HL-60/S4 treated with retinoic acid at 250 ng/mL for 4 days and 3 days (cell line): Measurements from ENCODE around the gene RNF41.
"Not testable (repeated sequence)": the region's sequence is repeated elsewhere in the genome, so short reads cannot be mapped to it uniquely, and the experiment has no call there.

Experiments
- in situ Hi-C: fragments of 300-500 bp; cut with MboI; formaldehyde crosslinking; loops from 2 replicates; pipeline ENCODE4 v1.7.0; 2022; ENCODE audit warnings: low sequenced_read_pairs

Gene RNF41

DNA sequence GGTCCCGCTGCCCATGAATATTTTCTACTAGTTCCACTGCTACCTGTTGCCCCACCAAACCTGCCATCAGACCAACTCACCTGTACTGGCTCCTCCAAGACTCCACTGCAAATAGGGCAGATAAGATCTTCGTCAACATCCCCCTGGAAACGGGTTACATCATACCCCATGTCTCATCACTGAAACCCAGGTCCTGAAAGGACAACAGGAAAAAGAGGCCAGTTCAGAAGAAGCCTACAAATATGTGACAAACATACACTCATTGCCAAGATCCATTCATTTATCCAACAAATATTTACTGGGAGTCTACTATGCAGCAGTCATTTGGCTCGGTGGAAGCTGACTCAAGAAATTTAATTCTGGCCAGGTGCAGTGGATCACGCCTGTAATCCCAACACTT lies 7.8 kb downstream of the RNF41 start:
- in situ Hi-C loops: no loop called here

DNA sequence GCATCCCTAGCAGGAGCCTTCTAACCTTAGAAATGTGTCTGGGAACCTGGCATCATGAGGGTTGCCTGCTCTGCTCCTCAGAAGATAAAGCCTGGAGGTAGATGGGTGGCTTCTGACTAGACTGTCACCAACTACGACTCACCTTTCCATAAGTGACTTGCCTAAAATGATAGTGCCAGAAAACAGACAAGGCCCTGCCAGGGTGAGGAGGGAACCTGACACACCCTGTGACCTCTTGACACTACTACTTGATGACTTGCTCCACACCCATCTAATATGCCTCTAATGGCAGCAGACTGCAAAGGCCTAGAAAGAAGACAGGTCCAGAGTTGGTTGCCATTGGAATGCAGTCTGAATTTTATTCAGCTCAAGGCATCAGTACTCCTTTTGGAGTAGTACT lies 9.4 kb downstream of the RNF41 start:
- in situ Hi-C loops: no loop called here

DNA sequence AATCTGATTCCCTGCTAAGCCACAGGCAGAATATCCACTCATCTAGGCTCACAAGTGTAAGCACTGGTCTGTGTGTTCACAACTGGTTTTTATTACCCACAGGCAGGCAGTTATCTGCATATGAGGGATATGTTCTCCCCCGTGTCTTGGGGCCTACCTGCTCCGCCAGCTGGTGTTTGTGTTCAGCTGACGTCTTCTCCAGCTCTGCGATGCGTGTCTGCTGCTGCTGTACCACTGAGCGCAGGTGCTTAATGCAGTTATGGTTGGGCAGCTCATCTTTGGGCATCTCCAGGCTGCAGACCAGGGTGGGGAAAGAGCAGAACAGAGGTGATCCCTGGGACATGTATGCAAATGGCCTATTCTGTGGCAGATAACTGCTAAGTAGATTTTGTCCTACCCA lies 13.7 kb downstream of the RNF41 start:
- in situ Hi-C loops: no loop called here

DNA sequence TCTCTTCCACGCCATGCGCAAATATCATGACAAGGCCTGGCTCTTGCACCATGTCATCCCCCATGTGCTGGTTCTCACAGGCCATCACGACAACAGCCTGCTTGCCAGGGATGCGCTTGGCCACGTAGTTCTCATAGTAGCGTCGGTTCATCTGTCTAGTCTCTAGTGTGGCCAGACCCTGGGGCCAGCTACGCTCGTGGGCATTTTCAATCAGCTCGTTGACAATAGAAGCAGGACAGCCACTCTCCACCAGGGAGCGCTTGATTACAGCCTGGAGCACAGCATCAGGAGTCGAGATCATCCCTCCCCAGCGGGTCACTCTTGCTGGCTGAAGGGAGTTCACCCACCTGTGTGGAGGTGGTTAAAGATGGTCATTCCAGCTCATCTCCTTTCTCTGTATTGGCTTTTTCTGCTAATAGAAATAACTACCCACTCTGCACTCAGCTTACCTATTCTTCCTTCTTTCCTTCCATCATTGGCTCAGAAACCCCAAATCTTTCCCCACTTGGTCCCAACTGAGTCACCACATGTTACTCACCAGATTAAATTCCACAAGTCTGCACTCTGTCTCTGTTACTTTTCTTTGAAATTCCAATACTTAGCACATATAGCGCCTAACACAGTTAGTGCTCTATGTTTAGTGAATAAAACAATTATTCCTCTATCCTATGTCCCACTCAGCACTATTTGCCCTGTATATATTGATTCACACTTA lies 15.1 kb downstream of the RNF41 start:
- in situ Hi-C loops: no loop called here

DNA sequence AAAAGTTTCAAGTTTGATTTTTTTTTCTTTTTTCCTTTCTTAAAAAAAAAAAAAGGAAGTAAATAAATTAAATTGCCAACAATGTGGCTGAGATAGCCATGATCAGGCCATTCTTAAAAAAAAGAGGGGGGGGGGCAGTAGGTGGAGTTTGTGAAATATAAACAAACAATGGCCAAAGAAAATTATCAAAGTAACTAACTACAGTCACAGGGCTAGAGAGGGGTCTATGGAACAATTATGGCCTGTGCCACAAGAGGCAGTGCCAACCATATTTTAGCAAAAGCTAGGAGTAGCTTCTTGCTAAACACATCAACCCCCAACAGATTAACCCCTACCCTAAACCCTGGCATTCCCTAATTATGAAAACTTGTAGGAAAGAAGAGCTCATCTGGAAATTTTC lies 16.3 kb downstream of the RNF41 start:
- in situ Hi-C loops: no loop called here

DNA sequence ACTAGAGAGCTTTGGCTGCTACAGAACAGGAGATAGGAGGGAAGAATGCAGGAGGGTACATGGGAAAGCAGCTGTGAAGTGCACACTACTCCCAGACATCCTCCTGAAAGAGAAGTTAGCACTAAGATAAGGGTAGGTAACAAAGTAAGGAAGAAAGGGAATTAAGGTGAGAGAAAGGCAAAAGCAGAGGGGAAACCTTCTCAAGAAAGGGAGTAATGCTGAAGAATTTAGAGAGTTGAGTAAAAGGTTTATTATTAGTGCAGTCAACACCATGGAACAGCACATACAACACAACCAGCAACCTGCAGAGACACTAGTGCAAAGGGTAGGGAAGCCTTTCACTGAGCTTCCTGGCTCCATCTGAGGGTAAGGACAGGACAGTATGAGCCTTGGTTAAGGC lies 17.4 kb downstream of the RNF41 start:
- in situ Hi-C loops: no loop called here

DNA sequence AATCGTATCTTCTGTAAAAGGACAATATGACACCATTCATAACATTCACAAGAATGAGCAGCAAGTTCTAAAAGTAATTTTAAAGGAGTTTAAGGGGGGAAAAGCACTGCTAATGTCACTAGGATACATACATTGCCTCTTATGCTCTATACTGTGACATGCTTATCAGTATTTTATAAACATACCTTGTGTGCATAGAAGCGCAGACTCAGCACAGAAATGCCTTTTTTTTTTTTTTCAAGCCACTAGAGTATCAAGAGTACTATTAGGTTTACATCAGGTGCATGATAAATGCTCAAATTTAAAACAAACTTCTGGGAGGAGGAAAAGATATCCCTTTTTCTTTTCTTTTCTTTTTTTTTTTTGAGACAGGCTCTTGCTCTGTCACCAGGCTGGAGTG lies 18.9 kb downstream of the RNF41 start:
- in situ Hi-C loops: no loop called here

DNA sequence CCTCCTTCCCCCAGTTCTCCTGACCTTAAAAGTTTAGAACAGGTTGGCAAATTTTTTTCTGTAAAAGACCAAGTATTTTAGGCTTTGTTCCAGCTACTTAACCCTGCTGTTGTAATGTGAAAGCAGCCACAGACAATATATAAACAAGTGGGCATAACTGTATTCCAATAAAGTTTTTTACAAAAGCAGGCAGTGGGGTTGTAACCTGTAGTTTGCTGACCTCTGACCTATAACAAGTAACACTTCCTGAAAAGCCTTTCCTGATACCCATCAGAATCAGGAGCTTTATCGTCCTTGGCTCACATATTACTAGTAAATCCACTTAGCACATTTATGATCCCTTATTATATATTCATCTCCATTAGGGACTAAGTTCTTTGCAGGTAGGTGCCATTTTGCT lies 19.4 kb downstream of the RNF41 start:
- in situ Hi-C loops: no loop called here

DNA sequence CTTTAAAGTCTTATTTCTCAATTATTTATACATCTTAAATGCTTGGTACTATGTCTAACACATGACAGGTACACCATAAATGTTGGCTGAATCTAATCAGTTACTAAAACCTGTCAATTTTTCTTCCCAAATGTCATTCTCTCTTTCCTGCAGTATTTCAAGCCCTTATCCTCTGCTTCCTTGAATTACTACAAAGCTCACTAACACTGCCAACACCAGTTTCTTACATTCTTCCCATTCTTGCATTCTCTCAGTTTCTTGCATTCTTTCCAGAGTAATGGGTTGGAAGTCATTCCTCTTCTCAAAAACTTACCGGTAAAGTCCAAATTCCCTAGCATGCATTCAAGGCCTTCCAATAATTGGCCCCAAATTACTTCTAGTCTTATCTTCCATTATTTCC lies 22.9 kb downstream of the RNF41 start:
- in situ Hi-C loops: no loop called here

DNA sequence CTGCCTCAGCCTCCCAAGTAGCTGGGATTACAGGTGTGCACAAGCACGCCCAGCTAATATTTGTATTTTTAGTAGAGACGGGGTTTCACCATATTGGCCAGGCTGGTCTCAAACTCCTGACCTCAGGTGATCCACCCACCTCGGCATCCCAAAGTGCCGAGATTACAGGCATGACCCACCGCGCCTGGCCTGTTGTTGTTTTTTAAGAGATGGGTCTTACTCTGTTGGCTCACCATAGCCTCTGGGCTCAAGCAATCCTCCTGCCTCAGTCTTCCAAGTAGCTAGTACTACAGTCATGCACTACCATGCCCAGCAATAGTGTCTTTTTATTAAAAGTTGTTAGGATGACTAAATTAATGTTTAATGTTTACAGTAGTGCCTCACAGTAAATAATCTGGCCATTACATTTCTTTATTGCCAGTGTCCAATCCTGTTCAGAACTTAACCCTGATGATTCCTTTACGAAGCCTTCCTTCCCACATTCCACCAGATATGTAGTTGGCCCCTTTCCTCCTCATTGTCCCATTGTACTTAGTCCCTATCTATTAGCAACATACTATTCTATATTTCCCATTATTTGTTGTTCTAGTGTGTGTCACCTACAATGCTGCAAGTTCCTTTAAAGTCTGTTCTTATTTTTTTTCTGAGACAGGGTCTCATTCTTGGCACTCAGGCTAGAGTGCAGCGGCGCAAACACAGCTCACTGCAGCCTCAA lies 23.6 kb downstream of the RNF41 start:
- in situ Hi-C loops: no loop called here

DNA sequence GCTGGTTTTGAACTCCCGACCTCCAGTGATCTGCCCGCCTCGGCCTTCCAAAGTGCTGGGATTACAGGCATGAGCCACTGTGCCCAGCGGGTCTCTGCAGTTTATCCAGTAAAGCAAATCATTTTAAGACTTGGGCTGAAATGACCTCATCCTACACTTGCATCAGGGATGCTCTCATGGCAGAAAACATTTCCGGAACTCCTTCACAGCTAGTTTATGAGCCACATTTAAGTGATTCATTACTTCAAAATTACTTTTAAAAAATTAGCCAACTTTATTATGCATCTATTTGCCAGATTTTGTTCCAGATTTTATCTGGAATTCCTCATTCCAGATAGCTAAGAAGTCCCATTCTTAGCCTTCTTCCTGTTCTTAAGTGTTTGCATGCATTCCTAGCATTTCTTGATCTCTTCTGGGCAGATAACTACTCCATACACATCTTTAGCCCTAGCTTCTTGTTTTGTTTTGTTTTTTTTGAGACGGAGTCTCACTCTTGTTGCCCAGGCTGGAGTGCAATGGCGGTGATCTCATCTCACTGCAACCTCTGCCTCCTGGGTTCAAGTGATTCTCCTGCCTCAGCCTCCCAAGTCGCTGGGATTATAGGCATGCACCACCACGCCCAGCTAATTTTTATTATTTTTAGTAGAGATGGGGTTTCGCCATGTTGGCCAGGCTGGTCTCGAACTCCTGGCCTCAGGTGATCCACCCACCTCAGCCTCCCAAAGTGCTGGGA lies 24.7 kb downstream of the RNF41 start:
- in situ Hi-C loops: not testable (repeated sequence)

DNA sequence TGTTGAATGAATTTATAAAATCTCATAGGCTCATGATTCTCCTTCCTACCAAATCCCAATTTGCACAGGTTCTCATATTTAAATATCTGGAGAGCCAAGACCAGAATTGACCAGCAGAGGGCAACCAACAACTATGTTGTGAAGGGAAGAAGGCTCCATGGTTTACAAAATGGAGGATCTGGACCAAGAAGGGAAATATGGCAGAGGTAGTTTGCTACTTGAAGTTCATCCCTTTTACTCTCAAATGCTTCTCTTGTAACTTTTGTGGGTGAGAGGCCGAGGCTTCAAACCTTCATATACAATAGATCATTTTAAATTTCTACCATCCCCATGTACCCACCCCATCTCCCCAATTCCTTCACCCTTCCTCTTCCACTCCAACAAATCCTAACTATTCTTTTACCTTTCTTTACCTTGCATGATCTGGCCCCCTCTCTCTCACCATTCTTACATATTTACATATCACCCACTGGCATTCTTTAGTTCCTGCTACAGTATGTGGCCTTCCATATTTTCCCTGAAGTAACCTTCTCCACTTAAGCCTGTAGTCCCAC lies 28.6 kb downstream of the RNF41 start:
- in situ Hi-C loops: no loop called here

DNA sequence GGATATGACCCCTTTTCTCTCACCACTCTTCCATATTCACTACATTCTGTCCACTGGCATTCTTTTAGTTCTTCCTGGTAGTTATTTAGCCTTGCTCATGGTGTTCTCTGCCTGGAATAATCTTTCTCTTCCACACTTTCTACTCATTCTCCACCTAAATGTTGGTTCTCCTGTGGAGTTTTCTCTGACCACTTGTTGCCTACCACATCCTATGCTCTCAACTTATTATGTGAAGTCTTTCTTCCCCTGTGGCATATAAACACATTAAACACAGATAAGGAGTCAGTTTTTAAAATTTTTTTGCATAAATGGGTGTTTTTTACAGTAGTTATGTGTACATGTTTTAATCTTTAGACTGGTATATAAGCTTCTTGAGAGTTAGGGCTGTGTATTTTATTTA lies 29.1 kb downstream of the RNF41 start:
- in situ Hi-C loops: no loop called here

DNA sequence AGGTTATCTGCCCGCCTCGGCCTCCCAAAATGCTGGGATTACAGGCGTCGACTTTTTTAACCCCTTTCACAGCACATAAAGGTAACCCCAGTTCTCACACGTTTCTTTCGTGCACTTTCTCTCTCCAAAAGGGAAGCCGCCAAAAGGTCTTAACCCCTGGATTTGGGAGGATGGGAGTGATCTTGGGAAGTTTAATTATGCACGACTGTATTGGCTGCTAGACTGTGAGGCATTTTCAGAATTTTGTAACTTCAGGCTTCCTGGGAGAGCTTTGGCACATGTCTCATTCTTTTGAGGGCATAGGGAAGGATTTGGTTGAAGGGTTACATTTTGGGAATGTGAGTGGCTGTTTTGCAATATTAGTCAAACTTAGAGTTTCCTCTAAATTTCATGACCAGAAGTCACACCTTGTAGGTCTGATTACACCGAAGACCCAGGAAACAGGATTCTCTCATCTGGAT lies 31.0 kb downstream of the RNF41 start:
- in situ Hi-C loops: no loop called here

DNA sequence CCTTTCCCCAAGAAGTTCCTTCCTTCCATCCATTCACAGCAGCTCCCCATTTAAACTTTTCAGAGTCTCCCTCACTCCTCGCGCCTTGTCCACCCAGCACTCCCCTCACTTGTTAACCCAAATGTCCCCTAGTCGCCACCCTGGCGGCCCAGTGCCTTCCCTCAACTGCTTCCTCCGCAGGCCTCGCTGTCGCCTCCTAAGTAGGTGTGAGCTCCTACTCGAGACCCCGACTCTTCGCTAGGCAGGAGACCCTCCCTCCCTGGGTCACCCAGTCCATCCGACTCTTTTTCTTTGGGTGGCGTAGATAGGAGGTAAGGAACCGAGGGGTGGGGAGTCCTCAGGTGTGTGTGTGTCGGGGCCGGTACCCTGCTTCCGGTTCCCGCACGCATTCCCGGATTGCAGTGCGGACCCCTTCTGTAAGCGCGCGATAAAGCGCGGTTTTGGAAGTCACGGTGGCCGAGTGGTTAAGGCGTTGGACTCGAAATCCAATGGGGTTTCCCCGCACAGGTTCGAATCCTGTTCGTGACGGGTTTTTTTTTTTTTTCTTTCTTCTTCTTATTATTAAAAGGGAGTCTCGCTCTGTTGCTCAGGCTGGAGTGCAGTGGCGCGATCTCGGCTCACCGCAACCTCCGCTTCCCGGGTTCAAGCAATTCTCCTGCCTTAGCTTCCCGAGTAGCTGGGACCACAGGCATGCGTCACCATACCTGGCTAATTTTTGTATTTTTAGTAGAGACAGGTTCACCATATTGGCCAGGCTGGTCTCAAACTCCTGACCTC lies 31.6 kb downstream of the RNF41 start:
- in situ Hi-C loops: no loop called here

DNA sequence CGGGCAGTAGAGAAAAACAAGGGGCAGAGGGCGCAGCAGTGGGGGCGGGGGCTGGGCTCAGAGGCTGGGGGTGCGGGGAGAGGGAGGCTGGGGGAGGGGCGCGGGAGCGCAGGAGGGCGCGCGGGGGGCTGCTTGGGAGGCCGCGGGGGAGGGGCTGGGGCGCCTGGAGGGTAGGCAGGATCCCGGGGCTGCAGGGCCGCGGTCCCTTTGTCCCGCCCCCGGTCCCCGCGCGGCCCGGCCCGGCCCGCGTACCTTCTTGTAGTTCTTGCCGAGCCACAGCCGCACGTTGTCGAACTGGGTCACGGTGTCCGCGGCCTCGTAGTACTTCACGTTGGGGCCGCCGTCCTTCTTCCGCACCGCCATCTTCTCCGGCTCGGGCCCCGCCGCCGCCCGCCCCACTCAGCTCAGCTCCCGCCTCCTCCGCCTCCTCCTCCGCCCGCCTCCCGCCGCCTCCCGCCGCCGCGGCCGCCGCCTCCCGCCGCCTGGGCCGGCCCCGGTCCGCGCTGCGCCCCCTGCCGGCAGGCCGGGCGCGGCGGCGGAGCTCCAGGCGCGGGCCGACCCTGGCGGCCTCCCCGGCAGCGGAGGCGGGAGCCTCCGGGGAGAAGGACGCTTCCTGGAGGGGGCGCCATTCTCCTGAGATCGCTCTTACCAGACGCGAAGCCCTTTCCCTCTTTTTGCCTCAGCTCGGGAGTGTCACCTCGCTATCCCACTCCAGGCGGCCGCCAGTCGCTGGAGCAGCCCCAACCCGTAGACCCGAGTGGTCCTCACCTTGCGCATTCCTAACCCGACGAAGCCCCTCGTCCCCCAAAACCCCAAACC lies 32.4 kb downstream of the RNF41 start, which contains the start of gene SMARCC2:
Gene SMARCC2, minus strand, starts transcription at position 385 of the 819 bp plus-strand sequence. Its CDS starts 22 bp downstream, at position 363.
- in situ Hi-C loops: no loop called here

DNA sequence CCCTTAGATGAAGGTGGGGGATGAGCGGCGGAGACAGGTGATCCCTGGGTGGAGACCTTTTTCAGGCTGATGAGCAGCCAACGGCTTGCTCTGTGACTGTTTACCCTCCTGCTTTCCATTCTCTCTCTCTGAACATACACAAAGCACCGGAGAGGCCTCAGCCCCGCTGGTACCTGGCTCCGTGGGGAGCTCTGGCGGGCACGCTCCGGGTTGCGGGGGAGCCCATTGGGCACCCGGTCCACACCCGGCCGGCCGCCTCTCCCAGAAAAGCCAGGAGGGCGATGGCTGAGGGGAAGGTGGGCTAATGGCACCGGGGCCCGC lies 33.0 kb downstream of the RNF41 start:
- in situ Hi-C loops: no loop called here

DNA sequence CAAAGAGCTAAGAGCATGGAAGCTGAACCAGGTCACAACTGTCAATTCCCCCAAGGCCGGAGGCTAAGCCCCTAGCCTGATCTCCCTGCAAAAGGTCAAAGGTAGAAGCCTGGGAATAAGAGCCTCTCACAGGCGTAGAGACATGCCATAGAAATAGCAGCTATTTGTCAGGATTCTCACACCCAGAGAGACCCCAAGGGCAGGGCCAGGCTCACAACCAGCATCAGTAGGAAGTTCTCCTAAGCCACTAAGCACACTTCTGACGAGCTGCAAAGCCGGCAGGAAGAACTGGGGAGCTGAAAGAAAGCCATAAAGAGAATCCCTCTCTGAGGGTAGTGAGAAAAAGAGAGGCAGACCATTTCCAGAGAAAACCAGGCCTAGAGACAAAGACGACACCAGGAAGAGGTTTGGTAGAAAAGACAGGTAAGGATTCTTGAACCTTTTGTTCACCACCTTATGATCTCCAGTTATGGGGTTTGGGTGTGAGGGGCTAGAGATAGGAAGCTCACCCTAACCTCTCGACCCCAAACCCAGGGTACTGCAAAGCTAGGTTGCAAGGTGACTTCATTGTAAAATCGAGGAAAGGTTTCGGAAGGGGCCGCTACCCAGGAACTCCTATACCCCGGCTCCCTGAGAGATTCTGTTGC lies 33.5 kb downstream of the RNF41 start:
- in situ Hi-C loops: no loop called here

DNA sequence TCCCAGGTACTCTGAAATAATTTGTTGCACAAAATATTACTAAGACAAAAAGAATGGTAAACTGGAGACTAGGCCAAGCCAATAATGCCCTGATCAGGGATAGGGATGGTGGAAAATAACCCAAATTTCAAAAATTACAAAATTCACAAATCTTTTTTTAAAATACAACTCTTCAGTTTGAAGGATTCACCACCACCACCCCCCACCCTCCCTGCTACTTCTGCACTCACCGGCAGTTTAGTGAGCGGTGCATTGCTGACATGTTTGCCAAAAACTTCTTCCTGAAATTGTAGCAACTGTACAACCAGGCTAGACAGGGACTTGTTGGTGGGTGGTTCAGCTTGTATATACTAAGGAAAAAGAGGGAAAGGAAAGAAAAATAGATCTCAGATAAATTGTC lies 34.8 kb downstream of the RNF41 start:
- in situ Hi-C loops: no loop called here

DNA sequence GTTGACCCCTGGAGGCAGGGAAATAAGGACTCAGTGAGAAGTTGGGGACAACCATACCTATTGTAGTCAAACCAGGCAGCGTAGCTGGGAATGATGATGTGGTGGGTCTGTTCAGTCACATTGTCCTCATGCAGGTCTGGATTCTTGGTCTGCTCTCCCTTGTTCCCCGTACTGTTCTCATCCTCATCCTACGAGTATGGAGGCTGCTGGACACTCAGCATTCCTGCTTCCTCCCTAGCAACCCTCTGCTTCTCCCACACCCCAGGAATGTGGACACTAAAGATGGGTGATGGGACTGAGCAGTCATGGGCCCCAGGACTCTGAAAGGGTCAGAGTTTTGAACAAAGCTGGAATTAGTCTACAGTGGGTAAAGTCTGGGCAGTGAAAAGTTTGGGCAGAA lies 43.4 kb downstream of the RNF41 start:
- in situ Hi-C loops: no loop called here
